Uterus (tissue), 4 donors: ENCODE data around the gene PLEK2. TPM values are rescaled to one million over a fixed set of nuclear protein-coding genes. Genes with fewer than 3 reads are reported as not detected.
"Not testable (repeated sequence)": the region's sequence is repeated elsewhere in the genome, so short reads cannot be mapped to it uniquely, and the experiment has no call there.

Experiments
- DNase-seq, 2 donors: peaks; one replicate each; pipeline ENCODE4 v3.0.0-alpha.2; 2019 to 2020
- H3K27ac ChIP-seq, 2 donors: fragments of 200-600 bp; sonication (generic); 1 replicate in 1 of 2; 2 replicates in 1 of 2; pipeline ENCODE4 v1.5.1; 2016 to 2018
- H3K27me3 ChIP-seq, 2 donors: fragments of 200-600 bp; sonication (generic); one replicate each; pipeline ENCODE4 v1.5.1; 2018 to 2019; ENCODE audit warnings: control low read depth in 1 of 2
- H3K36me3 ChIP-seq, 2 donors: fragments of 200-600 bp; sonication (generic); one replicate each; pipeline ENCODE4 v1.5.1; 2019; ENCODE audit warnings: control low read depth in 1 of 2
- H3K4me1 ChIP-seq, 2 donors: fragments of 200-600 bp; sonication (generic); one replicate each; pipeline ENCODE4 v1.5.1; 2018 to 2019; ENCODE audit warnings: control low read depth in 1 of 2
- H3K4me3 ChIP-seq, 2 donors: fragments of 200-600 bp; sonication (generic); 1 replicate in 1 of 2; 2 replicates in 1 of 2; pipeline ENCODE4 v1.5.1; 2018 to 2019; ENCODE audit warnings: mild to moderate bottlenecking in 1 of 2
- H3K9me3 ChIP-seq, 2 donors: fragments of 200-600 bp; sonication (generic); one replicate each; pipeline ENCODE4 v1.5.1; 2019; ENCODE audit warnings: control low read depth in 1 of 2
- CTCF ChIP-seq, 4 experiments: fragments of 200-600 bp in 2 of 4; fragments of 450-650 bp in 2 of 4; sonication (generic) in 2 of 4; IDR thresholded peaks; one replicate each; pipeline ENCODE4 v1.5.1; 2016 to 2019; ENCODE audit warnings: antibody characterized with exemption in 4 of 4, mild to moderate bottlenecking in 2 of 4, moderate library complexity in 1 of 4
- POLR2A ChIP-seq, 2 donors: fragments of 450-650 bp; IDR thresholded peaks; one replicate each; pipeline ENCODE4 v1.6.1; 2016; ENCODE audit warnings: antibody characterized with exemption in 2 of 2, mild to moderate bottlenecking in 1 of 2, moderate library complexity in 1 of 2
- intact Hi-C: fragments of 100-400 bp; cut with DNase I; formaldehyde crosslinking; loops from one replicate; pipeline ENCODE4 v1.15.1; 2023; ENCODE audit warnings: low total_unique reads
- total RNA-seq, 4 donors: library from RNA; depleted of rRNA in 3 of 4; stranded (reverse); fragments of >200 nt in 3 of 4; gene quantifications; one replicate each; pipeline versions ENCODE4 v1.1.0 to v1.2.4, GENCODE V29; 2014 to 2023
- donor health status: DM: yes; HTN: yes; CAD: no.

Gene PLEK2
- total RNA-seq, 4 donors from 2014 or later = 1.5 TPM; not detected in 3

DNA sequence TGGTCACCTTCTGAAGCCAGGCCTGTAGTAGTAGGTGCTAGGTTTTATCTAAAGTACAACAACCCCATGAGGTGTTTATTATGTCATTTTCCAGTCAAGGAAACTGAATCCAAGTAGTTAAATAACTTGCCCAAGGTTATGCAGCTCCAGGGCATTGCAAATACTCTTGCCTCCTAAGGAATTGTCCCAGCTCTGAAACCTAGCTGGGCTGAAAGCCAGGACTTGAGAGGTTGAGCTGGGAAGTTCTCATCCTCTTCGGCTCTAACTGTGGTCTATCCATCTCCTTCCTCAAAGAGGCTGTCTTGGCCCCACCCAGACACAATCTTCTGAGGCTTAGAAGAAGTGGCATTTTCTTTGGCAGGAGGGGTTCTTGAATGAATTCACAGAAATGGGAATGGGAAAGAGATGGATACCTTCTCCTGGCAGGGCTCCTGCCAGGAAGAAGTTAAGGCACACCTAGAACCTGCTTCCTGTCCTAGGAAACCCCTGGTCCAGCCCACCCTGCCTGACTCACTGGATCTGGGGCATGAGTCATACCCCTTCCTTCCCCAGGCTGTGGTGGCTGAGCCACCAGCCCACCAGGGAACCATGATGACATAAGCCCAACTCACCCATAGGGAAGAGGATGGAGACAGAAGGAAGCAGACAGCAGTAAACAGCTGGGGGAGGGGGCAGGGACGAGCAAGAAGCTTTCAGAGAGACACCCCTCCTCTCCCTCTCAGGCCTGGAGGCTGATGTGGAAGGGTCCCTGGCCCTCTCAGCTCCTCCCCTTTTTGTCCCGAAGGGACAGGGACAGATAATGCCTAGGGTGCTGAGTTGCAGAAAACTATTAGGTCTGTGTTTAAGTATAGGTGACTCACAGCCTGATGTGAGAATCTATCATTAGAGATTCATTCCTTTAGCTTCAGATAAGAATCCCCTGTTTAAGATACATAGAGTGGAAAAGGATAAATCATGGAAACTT is 2.1 kb upstream of the PLEK2 start:
- no peak for DNase-seq
- H3K9me3 ChIP-seq = no peaks in the 10 kb centered on the region
- TF ChIP-seq CTCF (IDR thresholded peaks at IDR 0.05) (no peak), POLR2A (IDR thresholded peaks at IDR 0.05) (no peak)

GRCh38 chr14:67411370-67411769 is 595 bp downstream of the PLEK2 start:
- Histone ChIP-seq H3K27me3 (peaks cover 5 to 7% of the 10 kb centered on the region in 2 donors), H3K4me3 (no peak overlapping the region), H3K9me3 (no peaks in the 10 kb centered on the region), H3K27ac (no peak overlapping the region), H3K36me3 (no peaks in the 10 kb centered on the region), H3K4me1 (no peaks in the 10 kb centered on the region)
- DNase-seq = no peak
- TF ChIP-seq POLR2A (IDR thresholded peaks at IDR 0.05) = no peak
- no peak for TF ChIP-seq CTCF (IDR thresholded peaks at IDR 0.05)
- intact Hi-C loops = no loop called here

More for the DNA sequence above, 2.1 kb upstream of the PLEK2 start:
- no peak overlapping the region for H3K4me3 ChIP-seq
- H3K27ac ChIP-seq = no peak overlapping the region
- H3K4me1 ChIP-seq = no peaks in the 10 kb centered on the region
- peaks cover 5 to 7% of the 10 kb centered on the region in 2 donors for H3K27me3 ChIP-seq
- H3K36me3 ChIP-seq = no peaks in the 10 kb centered on the region
- intact Hi-C loops = no loop called here

DNA sequence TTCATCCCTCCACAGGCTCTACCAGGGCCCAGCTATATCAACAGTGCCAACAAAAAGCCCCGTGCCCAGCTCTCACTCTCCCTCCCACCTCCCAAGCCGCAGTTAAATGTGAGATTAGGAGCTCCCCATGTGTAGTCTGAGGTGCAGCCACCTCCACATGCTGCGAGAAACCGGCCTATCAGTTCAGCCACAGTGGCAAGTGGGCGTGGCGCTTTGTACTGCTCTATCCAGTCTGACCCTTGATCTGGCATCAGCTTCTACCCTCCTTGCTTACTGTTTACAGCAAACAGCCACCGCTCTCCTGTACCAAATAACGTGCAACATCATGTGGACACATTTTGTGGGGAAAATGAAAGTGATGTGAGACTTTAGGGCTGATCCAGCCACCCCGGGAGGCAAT is 1.7 kb downstream of the PLEK2 start:
- TF ChIP-seq CTCF (IDR thresholded peaks at IDR 0.05) (no peak), POLR2A (IDR thresholded peaks at IDR 0.05) (no peak)
- no peak for DNase-seq
- Histone ChIP-seq H3K4me3 (no peak overlapping the region), H3K27me3 (peaks cover 5 to 7% of the 10 kb centered on the region in 2 donors), H3K4me1 (no peaks in the 10 kb centered on the region), H3K27ac (no peak overlapping the region), H3K9me3 (no peaks in the 10 kb centered on the region), H3K36me3 (no peaks in the 10 kb centered on the region)
- intact Hi-C loops = no loop called here

DNA sequence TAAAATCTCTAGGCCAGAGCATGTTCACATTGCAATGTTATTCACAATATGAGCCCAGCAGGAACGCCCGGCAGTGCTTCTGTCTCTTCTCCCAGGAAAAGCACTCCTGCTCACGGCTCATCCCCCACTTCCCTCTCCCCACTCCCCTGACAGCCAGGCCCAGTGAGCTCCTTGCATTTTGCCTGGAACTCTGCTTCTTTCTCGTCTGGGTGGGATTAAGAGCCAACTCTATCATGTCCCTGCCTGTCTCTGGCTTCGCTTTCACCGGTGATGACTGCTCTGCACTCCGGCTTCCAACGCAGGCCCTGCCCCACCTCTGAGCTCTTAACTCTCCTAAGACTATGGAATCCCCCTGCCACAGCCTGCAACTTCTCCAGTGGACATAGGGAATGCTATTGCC is 2.5 kb downstream of the PLEK2 start:
- peaks cover 5 to 7% of the 10 kb centered on the region in 2 donors for H3K27me3 ChIP-seq
- intact Hi-C loops = no loop called here
- H3K4me3 ChIP-seq = no peak overlapping the region
- no peaks in the 10 kb centered on the region for H3K9me3 ChIP-seq
- no peak for TF ChIP-seq POLR2A (IDR thresholded peaks at IDR 0.05)
- no peak for TF ChIP-seq CTCF (IDR thresholded peaks at IDR 0.05)
- H3K36me3 ChIP-seq = no peaks in the 10 kb centered on the region
- H3K4me1 ChIP-seq = no peaks in the 10 kb centered on the region
- no peak overlapping the region for H3K27ac ChIP-seq
- no peak for DNase-seq

DNA sequence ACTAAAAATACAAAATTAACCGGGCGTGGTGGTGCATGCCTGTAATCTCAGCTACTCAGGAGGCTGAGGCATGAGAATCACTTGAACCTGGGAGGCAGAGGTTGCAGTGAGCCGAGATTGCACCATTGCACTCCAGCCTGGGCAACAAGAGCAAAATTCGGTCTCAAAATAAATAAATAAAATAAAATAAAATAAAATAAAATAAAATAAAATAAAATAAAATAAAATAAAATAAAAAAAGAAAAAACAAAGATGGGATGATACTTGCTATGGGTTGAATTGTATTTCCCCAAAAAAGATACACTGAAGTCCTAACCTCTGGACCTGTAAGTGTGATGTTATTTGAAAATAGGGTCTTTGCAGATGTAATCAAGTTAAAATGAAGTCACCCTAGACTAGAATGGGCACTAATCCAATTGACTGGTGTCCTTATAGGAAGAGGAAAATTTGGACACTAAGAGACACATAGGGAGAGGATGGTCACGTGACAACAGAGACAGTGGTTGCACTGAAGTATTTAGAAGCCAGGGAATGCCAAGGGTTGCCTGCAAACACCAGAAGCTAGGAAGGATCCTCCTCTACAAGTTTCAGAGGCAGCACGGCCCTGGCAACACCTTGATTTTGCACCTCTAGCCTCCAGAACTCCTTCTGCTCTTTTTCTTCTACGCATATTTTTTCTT is 3.7 kb downstream of the PLEK2 start:
- H3K4me3 ChIP-seq, H3K27ac ChIP-seq, intact Hi-C loops, DNase-seq, H3K36me3 ChIP-seq, H3K4me1 ChIP-seq, H3K27me3 ChIP-seq, H3K9me3 ChIP-seq: not testable (repeated sequence)
